Mesendoderm (in vitro differentiated cells): Measurements from ENCODE around the gene ZFP90.

Source experiments
- DNase-seq: peaks from one replicate; pipeline ENCODE4 v3.0.0; 2013
- H2AK5ac ChIP-seq: 2 replicates; pipeline ENCODE4 v1.6.1; 2013; ENCODE audit warnings: low read length, inconsistent platforms
- H2BK120ac ChIP-seq: 2 replicates; pipeline ENCODE4 v1.6.1; 2013; ENCODE audit warnings: low read depth, mild to moderate bottlenecking, low read length, moderate library complexity, mixed read lengths
- H2BK15ac ChIP-seq: replicated peaks from 2 replicates; pipeline ENCODE4 v1.6.1; 2013; ENCODE audit warnings: low read depth, mild to moderate bottlenecking, moderate library complexity
- H2BK5ac ChIP-seq: 2 replicates; pipeline ENCODE4 v1.6.1; 2013; ENCODE audit warnings: low read length, inconsistent platforms
- H3K18ac ChIP-seq: 2 replicates; pipeline ENCODE4 v1.6.1; 2013; ENCODE audit warnings: mild to moderate bottlenecking, low read length, mixed read lengths
- H3K23ac ChIP-seq: one replicate; pipeline ENCODE4 v1.6.1; 2013; ENCODE audit warnings: low read length
- H3K27ac ChIP-seq: 2 replicates; pipeline ENCODE4 v1.5.1; 2013; ENCODE audit warnings: low read depth, mild to moderate bottlenecking, inconsistent platforms, low read length, moderate library complexity
- H3K27me3 ChIP-seq: 2 replicates; pipeline ENCODE4 v1.6.1; 2013; ENCODE audit warnings: low read length, control low read depth, mild to moderate bottlenecking, inconsistent platforms; ENCODE audit not compliant: insufficient read depth, poor library complexity
- H3K36me3 ChIP-seq: 2 replicates; pipeline ENCODE4 v1.6.1; 2013; ENCODE audit warnings: low read length, inconsistent platforms; ENCODE audit not compliant: control insufficient read depth, insufficient read depth
- H3K4ac ChIP-seq: one replicate; pipeline ENCODE4 v1.6.1; 2013; ENCODE audit warnings: low read depth, mild to moderate bottlenecking, low read length, moderate library complexity
- H3K4me1 ChIP-seq: 2 replicates; pipeline ENCODE4 v1.6.1; 2013; ENCODE audit warnings: low read depth, low read length, inconsistent platforms; ENCODE audit not compliant: control insufficient read depth
- H3K4me2 ChIP-seq: 2 replicates; pipeline ENCODE4 v1.6.1; 2013; ENCODE audit warnings: low read length
- H3K4me3 ChIP-seq: 2 replicates; pipeline ENCODE4 v1.5.1; 2013; ENCODE audit warnings: mild to moderate bottlenecking, low read length
- H3K56ac ChIP-seq: one replicate; pipeline ENCODE4 v1.6.1; 2013; ENCODE audit warnings: low read length
- H3K79me1 ChIP-seq: 2 replicates; pipeline ENCODE4 v1.6.1; 2013; ENCODE audit warnings: low read length, inconsistent platforms
- H3K79me2 ChIP-seq: 2 replicates; pipeline ENCODE4 v1.6.1; 2013; ENCODE audit warnings: mild to moderate bottlenecking, low read length; ENCODE audit not compliant: control insufficient read depth, insufficient read depth
- H3K9ac ChIP-seq: 2 replicates; pipeline ENCODE4 v1.6.1; 2013; ENCODE audit warnings: low read length, inconsistent platforms
- H4K5ac ChIP-seq: one replicate; pipeline ENCODE4 v1.6.1; 2013; ENCODE audit warnings: low read length
- H4K8ac ChIP-seq: one replicate; pipeline ENCODE4 v1.6.1; 2013; ENCODE audit warnings: low read depth, mild to moderate bottlenecking, control low read depth, low read length, moderate library complexity
- WGBS: extraction: QIAGEN DNeasy Blood & Tissue Kit; methylation state at CpG from one replicate; pipeline ENCODE4 v1.1.7; 2013; ENCODE audit warnings: low lambda C conversion rate, missing lambda C conversion rate; ENCODE audit not compliant: insufficient coverage; ENCODE audit errors: extremely low coverage; 5-methylcytosine and 5-hydroxymethylcytosine counted together

Gene ZFP90

GRCh38 chr16:68503334-68503733 is 35.8 kb upstream of the ZFP90 start:
- H3K4ac ChIP-seq = no peak overlapping the region
- no CpG with 5 or more reads among the region's 3 CpGs for WGBS
- no peak overlapping the region for H3K27ac ChIP-seq
- H2BK15ac ChIP-seq = no peak overlapping the region
- no peak overlapping the region for H2BK120ac ChIP-seq
- H3K36me3 ChIP-seq = no peaks in the 10 kb centered on the region
- no peak overlapping the region for H2BK5ac ChIP-seq
- H4K5ac ChIP-seq = no peak overlapping the region
- no peak for DNase-seq
- H4K8ac ChIP-seq = no peak overlapping the region
- H3K9ac ChIP-seq = no peak overlapping the region
- H3K23ac ChIP-seq = no peak overlapping the region
- no peak overlapping the region for H3K56ac ChIP-seq
- no peaks in the 10 kb centered on the region for H3K27me3 ChIP-seq
- H3K18ac ChIP-seq = no peak overlapping the region
- no peaks in the 10 kb centered on the region for H3K4me1 ChIP-seq
- no peak overlapping the region for H3K4me3 ChIP-seq
- H3K79me2 ChIP-seq = no peaks in the 10 kb centered on the region
- H3K4me2 ChIP-seq = no peak overlapping the region
- H2AK5ac ChIP-seq = no peak overlapping the region
- no peaks in the 10 kb centered on the region for H3K79me1 ChIP-seq

DNA sequence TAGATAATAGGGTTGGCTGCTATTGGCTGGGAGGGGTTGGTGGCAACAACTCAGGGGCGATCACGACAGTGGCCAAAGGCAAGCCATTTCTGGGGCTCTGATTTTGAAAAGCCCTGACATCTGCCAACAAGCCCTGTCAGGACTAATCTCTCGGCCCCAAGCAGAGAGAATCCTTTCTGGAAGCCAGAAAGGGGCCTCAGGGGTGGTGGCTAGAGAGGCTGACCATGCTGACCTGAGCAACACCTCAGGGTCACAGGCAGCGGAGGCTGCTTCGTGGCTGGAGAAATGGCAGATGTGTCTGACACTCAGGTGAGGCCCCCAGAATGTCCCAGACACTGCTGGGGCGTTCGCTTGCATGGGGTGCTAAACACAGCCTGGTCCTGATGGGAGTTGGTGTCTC is 35.0 kb upstream of the ZFP90 start:
- Histone ChIP-seq H3K4me2 (no peak overlapping the region), H3K27me3 (no peaks in the 10 kb centered on the region)
- no CpG with 5 or more reads among the region's 7 CpGs for WGBS

GRCh38 chr16:68506331-68507053 is 32.6 kb upstream of the ZFP90 start:
- no peak overlapping the region for H3K4me3 ChIP-seq
- H3K4me1 ChIP-seq = no peaks in the 10 kb centered on the region
- H3K79me1 ChIP-seq = no peaks in the 10 kb centered on the region
- no peak overlapping the region for H3K27ac ChIP-seq
- H4K8ac ChIP-seq = no peak overlapping the region
- no peak overlapping the region for H3K18ac ChIP-seq
- no peak overlapping the region for H2BK120ac ChIP-seq
- no peak overlapping the region for H3K56ac ChIP-seq
- no peaks in the 10 kb centered on the region for H3K27me3 ChIP-seq
- H3K9ac ChIP-seq = no peak overlapping the region
- peak; percentile 56 for DNase-seq
- H3K4ac ChIP-seq = no peak overlapping the region
- H3K23ac ChIP-seq = no peak overlapping the region
- H3K79me2 ChIP-seq = no peaks in the 10 kb centered on the region
- H2AK5ac ChIP-seq = no peak overlapping the region
- no peak overlapping the region for H2BK5ac ChIP-seq
- no peaks in the 10 kb centered on the region for H3K36me3 ChIP-seq
- WGBS = no CpG with 5 or more reads among the region's 10 CpGs
- no peak overlapping the region for H2BK15ac ChIP-seq
- no peak overlapping the region for H4K5ac ChIP-seq
- H3K4me2 ChIP-seq = no peak overlapping the region

More for the DNA sequence above, 35.0 kb upstream of the ZFP90 start:
- no peak overlapping the region for H2BK120ac ChIP-seq
- H3K36me3 ChIP-seq = no peaks in the 10 kb centered on the region
- DNase-seq = no peak
- no peak overlapping the region for H4K8ac ChIP-seq
- no peaks in the 10 kb centered on the region for H3K79me2 ChIP-seq
- no peak overlapping the region for H3K4me3 ChIP-seq
- no peak overlapping the region for H2BK5ac ChIP-seq
- H3K56ac ChIP-seq = no peak overlapping the region
- H4K5ac ChIP-seq = no peak overlapping the region
- H3K79me1 ChIP-seq = no peaks in the 10 kb centered on the region
- no peaks in the 10 kb centered on the region for H3K4me1 ChIP-seq
- H3K9ac ChIP-seq = no peak overlapping the region
- H2BK15ac ChIP-seq = no peak overlapping the region
- no peak overlapping the region for H3K23ac ChIP-seq
- H3K27ac ChIP-seq = no peak overlapping the region
- no peak overlapping the region for H3K18ac ChIP-seq
- H3K4ac ChIP-seq = no peak overlapping the region
- H2AK5ac ChIP-seq = no peak overlapping the region

GRCh38 chr16:68508013-68508412 is 31.1 kb upstream of the ZFP90 start:
- no peak overlapping the region for H4K5ac ChIP-seq
- no peaks in the 10 kb centered on the region for H3K4me1 ChIP-seq
- no peak overlapping the region for H4K8ac ChIP-seq
- H3K79me2 ChIP-seq = no peaks in the 10 kb centered on the region
- H2AK5ac ChIP-seq = no peak overlapping the region
- H3K36me3 ChIP-seq = no peaks in the 10 kb centered on the region
- no peak overlapping the region for H3K4me2 ChIP-seq
- no peak overlapping the region for H3K23ac ChIP-seq
- no peak overlapping the region for H2BK15ac ChIP-seq
- H3K18ac ChIP-seq = no peak overlapping the region
- H3K79me1 ChIP-seq = no peaks in the 10 kb centered on the region
- H3K4ac ChIP-seq = no peak overlapping the region
- DNase-seq = no peak
- no peak overlapping the region for H3K27ac ChIP-seq
- H3K56ac ChIP-seq = no peak overlapping the region
- no peak overlapping the region for H2BK120ac ChIP-seq
- H3K4me3 ChIP-seq = no peak overlapping the region
- no peak overlapping the region for H2BK5ac ChIP-seq
- WGBS = no CpG with 5 or more reads among the region's 8 CpGs
- H3K27me3 ChIP-seq = no peaks in the 10 kb centered on the region
- H3K9ac ChIP-seq = no peak overlapping the region

DNA sequence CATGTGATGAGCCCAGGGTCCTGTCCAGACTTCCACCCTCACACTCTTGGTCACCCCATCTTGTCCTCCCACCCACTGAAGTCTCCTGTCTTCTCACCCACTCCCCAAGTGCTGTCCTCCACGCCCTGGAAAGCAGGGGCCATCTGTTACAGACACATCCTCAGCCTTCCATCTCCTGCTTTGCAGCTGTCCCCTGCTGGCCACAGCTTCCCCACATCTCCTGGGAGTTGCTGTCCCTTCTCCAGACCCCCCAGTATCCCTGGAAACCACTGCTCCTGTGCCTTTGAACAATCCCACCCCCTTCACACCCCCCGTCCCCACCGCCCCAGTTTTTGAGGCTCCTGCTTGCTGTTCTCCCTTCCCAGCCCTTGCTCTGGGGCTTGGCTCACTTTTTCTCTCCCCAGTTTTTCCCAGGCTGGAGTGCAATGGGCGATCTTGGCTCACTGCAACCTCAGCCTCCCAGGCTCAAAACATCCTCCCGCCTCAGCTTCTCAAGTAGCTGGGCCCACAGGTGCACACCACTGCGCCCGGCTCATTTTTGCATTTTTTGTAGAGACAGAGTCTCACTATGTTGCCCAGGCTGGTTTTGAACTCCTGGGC is 30.4 kb upstream of the ZFP90 start:
- no peak overlapping the region for H4K8ac ChIP-seq
- H4K5ac ChIP-seq = no peak overlapping the region
- no peak overlapping the region for H2AK5ac ChIP-seq
- no peak overlapping the region for H2BK120ac ChIP-seq
- no peak overlapping the region for H3K23ac ChIP-seq
- H3K27me3 ChIP-seq = no peaks in the 10 kb centered on the region
- H2BK15ac ChIP-seq = no peak overlapping the region
- H3K4me3 ChIP-seq = no peak overlapping the region
- H3K4me1 ChIP-seq = no peaks in the 10 kb centered on the region
- H3K4me2 ChIP-seq = no peak overlapping the region
- no peaks in the 10 kb centered on the region for H3K36me3 ChIP-seq
- H3K27ac ChIP-seq = no peak overlapping the region
- no peak for DNase-seq
- H3K9ac ChIP-seq = no peak overlapping the region
- no peaks in the 10 kb centered on the region for H3K79me1 ChIP-seq
- H3K79me2 ChIP-seq = no peaks in the 10 kb centered on the region
- WGBS = no CpG with 5 or more reads among the region's 7 CpGs
- H2BK5ac ChIP-seq = no peak overlapping the region
- H3K56ac ChIP-seq = no peak overlapping the region
- H3K4ac ChIP-seq = no peak overlapping the region
- H3K18ac ChIP-seq = no peak overlapping the region

DNA sequence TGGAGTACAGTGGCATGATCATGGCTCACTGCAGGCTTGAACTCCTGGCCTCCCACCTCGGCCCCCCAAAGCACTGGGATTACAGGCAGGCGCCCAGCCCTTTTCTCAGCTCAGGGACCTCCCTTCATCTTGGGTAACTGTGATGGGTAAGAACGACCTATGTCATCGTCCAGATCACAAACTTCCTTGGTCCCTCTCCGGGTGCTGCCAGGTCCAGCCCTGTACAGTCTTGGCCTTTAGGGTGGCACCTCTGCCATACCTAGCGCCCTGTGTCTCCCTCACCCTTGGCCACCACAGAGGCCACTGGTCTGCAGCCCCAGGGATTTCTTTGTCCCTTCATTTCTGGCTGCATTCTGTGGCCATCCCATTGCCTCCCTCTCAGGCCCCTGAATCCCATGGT is 29.7 kb upstream of the ZFP90 start:
- H3K36me3 ChIP-seq = no peaks in the 10 kb centered on the region
- no peak overlapping the region for H3K18ac ChIP-seq
- no peak overlapping the region for H3K23ac ChIP-seq
- WGBS = no CpG with 5 or more reads among the region's 6 CpGs
- no peak overlapping the region for H3K27ac ChIP-seq
- no peak overlapping the region for H3K9ac ChIP-seq
- no peak overlapping the region for H2BK5ac ChIP-seq
- no peak overlapping the region for H3K56ac ChIP-seq
- no peak overlapping the region for H4K8ac ChIP-seq
- H3K4me2 ChIP-seq = no peak overlapping the region
- no peak overlapping the region for H2AK5ac ChIP-seq
- H3K4me3 ChIP-seq = no peak overlapping the region
- no peak for DNase-seq
- H3K4ac ChIP-seq = no peak overlapping the region
- no peaks in the 10 kb centered on the region for H3K27me3 ChIP-seq
- H4K5ac ChIP-seq = no peak overlapping the region
- no peak overlapping the region for H2BK120ac ChIP-seq
- no peaks in the 10 kb centered on the region for H3K4me1 ChIP-seq
- H3K79me2 ChIP-seq = no peaks in the 10 kb centered on the region
- H3K79me1 ChIP-seq = no peaks in the 10 kb centered on the region
- H2BK15ac ChIP-seq = no peak overlapping the region
